GM23338 (cell line): ENCODE data around the gene TBC1D9.
A peak's percentile ranks its signal among the peaks of the same experiment; 100 is the strongest.

Experiments used
- CREB1 ChIP-seq: fragments of 250-450 bp; sonication (Bioruptor Pico); IDR thresholded peaks from 2 replicates; pipeline ENCODE4 v1.5.0; 2020; ENCODE audit warnings: low read depth, mild to moderate bottlenecking, moderate library complexity
- ETS1 ChIP-seq: IDR thresholded peaks from 2 replicates; pipeline ENCODE4 v1.6.1; 2016; ENCODE audit warnings: antibody characterized with exemption
- EZH2 ChIP-seq: fragments of 200-600 bp; sonication (generic); IDR thresholded peaks from one replicate; pipeline ENCODE4 v1.8.0; 2017; ENCODE audit warnings: antibody characterized with exemption, mild to moderate bottlenecking, low read depth; ENCODE audit not compliant: unreplicated experiment
- EZH2phosphoT487 ChIP-seq: fragments of 200-600 bp; sonication (generic); IDR thresholded peaks from one replicate; pipeline ENCODE4 v1.8.1; 2018; ENCODE audit warnings: antibody characterized with exemption; ENCODE audit not compliant: unreplicated experiment
- NANOG ChIP-seq: IDR thresholded peaks from 2 replicates; pipeline ENCODE4 v1.6.1; 2016; ENCODE audit warnings: antibody characterized with exemption, borderline replicate concordance
- POLR2AphosphoS5 ChIP-seq: IDR thresholded peaks from 2 replicates; pipeline ENCODE4 v1.6.1; 2016; ENCODE audit warnings: antibody characterized with exemption, low read depth
- REST ChIP-seq: IDR thresholded peaks from one replicate; pipeline ENCODE4 v1.6.1; 2018; ENCODE audit warnings: antibody characterized with exemption; ENCODE audit not compliant: unreplicated experiment
- STAT1 ChIP-seq: IDR thresholded peaks from one replicate; pipeline ENCODE4 v1.6.1; 2016; ENCODE audit warnings: antibody characterized with exemption; ENCODE audit not compliant: unreplicated experiment
- TF ChIP-seq, protein P1 (sequence below), 2 experiments: fragments of 200-600 bp in 1 of 2; sonication (generic) in 1 of 2; conservative IDR thresholded peaks; 2 replicates each; pipeline versions ENCODE4 v1.5.1 to v1.6.1; 2016 to 2017; ENCODE audit warnings: antibody characterized with exemption in 2 of 2, low read depth in 2 of 2, mild to moderate bottlenecking in 2 of 2, moderate library complexity in 1 of 2

DNA sequence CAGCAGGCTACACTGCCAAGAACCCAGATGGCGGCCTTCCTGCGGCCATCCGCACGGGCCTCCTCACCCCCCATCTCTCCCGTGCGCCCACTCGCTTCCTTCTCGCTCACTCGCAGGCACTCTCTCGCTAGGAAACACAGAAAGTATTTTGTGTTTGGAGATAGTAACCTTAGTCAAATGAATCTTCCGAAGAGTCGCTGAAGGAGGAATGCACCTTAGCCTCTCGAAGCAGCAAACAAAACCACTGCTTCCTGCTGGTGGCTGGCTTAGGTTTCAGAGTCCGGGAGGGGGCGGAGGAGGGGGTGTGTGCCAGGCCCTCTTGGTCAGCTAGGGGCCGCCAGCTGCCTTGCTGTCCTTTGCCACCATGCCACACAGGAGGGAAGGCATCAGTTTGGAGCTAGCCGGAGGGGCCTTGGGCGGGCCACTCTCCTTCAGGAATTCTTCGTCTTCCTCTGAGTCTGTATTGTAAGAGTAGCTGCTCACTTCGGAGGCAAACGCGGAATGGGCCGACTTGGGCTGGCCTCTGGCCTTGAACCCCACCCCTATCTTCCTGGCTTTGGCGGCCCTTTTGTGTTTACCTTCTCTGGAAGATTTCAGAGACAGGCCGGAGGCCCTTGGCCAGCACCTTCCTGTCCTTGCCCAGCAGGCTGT is 114.3 kb downstream of the TBC1D9 start:
- no peak for TF ChIP-seq EZH2
- TF ChIP-seq, protein P1, sequence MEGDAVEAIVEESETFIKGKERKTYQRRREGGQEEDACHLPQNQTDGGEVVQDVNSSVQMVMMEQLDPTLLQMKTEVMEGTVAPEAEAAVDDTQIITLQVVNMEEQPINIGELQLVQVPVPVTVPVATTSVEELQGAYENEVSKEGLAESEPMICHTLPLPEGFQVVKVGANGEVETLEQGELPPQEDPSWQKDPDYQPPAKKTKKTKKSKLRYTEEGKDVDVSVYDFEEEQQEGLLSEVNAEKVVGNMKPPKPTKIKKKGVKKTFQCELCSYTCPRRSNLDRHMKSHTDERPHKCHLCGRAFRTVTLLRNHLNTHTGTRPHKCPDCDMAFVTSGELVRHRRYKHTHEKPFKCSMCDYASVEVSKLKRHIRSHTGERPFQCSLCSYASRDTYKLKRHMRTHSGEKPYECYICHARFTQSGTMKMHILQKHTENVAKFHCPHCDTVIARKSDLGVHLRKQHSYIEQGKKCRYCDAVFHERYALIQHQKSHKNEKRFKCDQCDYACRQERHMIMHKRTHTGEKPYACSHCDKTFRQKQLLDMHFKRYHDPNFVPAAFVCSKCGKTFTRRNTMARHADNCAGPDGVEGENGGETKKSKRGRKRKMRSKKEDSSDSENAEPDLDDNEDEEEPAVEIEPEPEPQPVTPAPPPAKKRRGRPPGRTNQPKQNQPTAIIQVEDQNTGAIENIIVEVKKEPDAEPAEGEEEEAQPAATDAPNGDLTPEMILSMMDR (conservative IDR thresholded peaks at IDR 0.05; ENCODE audit: low read depth in 2 of 2), result peak; percentile 40 to 60
- TF ChIP-seq REST, result no peak
- no peak for TF ChIP-seq EZH2phosphoT487
- no peak for TF ChIP-seq CREB1 (CRISPR knock-in tag)
- TF ChIP-seq POLR2AphosphoS5, result no peak
- TF ChIP-seq NANOG, result no peak
- TF ChIP-seq STAT1, result no peak
- TF ChIP-seq ETS1, result no peak
